Skeletal muscle tissue (tissue), 4 donors: Measurements from ENCODE around the gene PLXNC1. TPM values are rescaled to one million over a fixed set of nuclear protein-coding genes. Genes with fewer than 3 reads are reported as not detected.

ENCODE experiments used
- H3K27ac ChIP-seq: one replicate; pipeline ENCODE4 v1.7.0; 2013; ENCODE audit warnings: mild to moderate bottlenecking, low read depth, low read length, inconsistent platforms
- H3K27me3 ChIP-seq, 3 donors: one replicate each; pipeline ENCODE4 v1.7.0; 2013; ENCODE audit warnings: low read length in 3 of 3; ENCODE audit not compliant: control insufficient read depth in 3 of 3, insufficient read depth in 3 of 3
- H3K36me3 ChIP-seq, 3 donors: one replicate each; pipeline ENCODE4 v1.7.0; 2013; ENCODE audit warnings: low read length in 3 of 3; ENCODE audit not compliant: control insufficient read depth in 3 of 3, insufficient read depth in 3 of 3
- H3K4me1 ChIP-seq, 3 donors: one replicate each; pipeline ENCODE4 v1.7.0; 2013; ENCODE audit warnings: low read length in 3 of 3, mild to moderate bottlenecking in 3 of 3; ENCODE audit not compliant: control insufficient read depth in 3 of 3, insufficient read depth in 3 of 3
- H3K4me3 ChIP-seq, 3 donors: one replicate each; pipeline ENCODE4 v1.7.0; 2013; ENCODE audit warnings: low read length in 3 of 3
- H3K9ac ChIP-seq, 3 donors: one replicate each; pipeline ENCODE4 v1.7.0; 2013; ENCODE audit warnings: low read length in 3 of 3, mild to moderate bottlenecking in 3 of 3, moderate library complexity in 2 of 3, low read depth in 1 of 3
- H3K9me3 ChIP-seq, 3 donors: one replicate each; pipeline ENCODE4 v1.7.0; 2013; ENCODE audit warnings: low read length in 3 of 3; ENCODE audit not compliant: control insufficient read depth in 3 of 3
- total RNA-seq: library from RNA; depleted of rRNA; stranded (reverse); fragments of >200 nt; gene quantifications from one replicate; pipeline ENCODE4 v1.2.3, GENCODE V29; 2014
- donor health status: Osteomylitis.

The PLXNC1 gene
- total RNA-seq, 1 donor from 2014 or later: 17.2 TPM

GRCh38 chr12:94200069-94200468, 51.7 kb downstream of the PLXNC1 start:
- no peak overlapping the region for H3K27ac ChIP-seq
- H3K36me3 ChIP-seq: no peaks in the 10 kb centered on the region
- no peaks in the 10 kb centered on the region for H3K4me1 ChIP-seq
- no peaks in the 10 kb centered on the region for H3K27me3 ChIP-seq
- no peaks in the 10 kb centered on the region for H3K9me3 ChIP-seq
- no peak overlapping the region for H3K9ac ChIP-seq
- H3K4me3 ChIP-seq: no peak overlapping the region

GRCh38 chr12:94200695-94201094, 52.3 kb downstream of the PLXNC1 start:
- no peak overlapping the region for H3K4me3 ChIP-seq
- H3K9ac ChIP-seq: no peak overlapping the region
- no peak overlapping the region for H3K27ac ChIP-seq
- no peaks in the 10 kb centered on the region for H3K27me3 ChIP-seq
- H3K4me1 ChIP-seq: no peaks in the 10 kb centered on the region
- H3K36me3 ChIP-seq: no peaks in the 10 kb centered on the region
- no peaks in the 10 kb centered on the region for H3K9me3 ChIP-seq

GRCh38 chr12:94202245-94203180, 54.1 kb downstream of the PLXNC1 start:
- H3K9me3 ChIP-seq: no peaks in the 10 kb centered on the region
- peaks cover 0 to 2% (median 0%) of the 10 kb centered on the region in 3 donors for H3K4me1 ChIP-seq
- no peaks in the 10 kb centered on the region for H3K27me3 ChIP-seq
- no peak overlapping the region for H3K27ac ChIP-seq
- H3K36me3 ChIP-seq: no peaks in the 10 kb centered on the region
- no peak overlapping the region for H3K9ac ChIP-seq
- H3K4me3 ChIP-seq: no peak overlapping the region

GRCh38 chr12:94203181-94203546, 54.8 kb downstream of the PLXNC1 start:
- H3K9me3 ChIP-seq: no peaks in the 10 kb centered on the region
- H3K4me1 ChIP-seq: peaks cover 0 to 5% (median 3%) of the 10 kb centered on the region in 3 donors
- no peak overlapping the region for H3K4me3 ChIP-seq
- no peaks in the 10 kb centered on the region for H3K27me3 ChIP-seq
- H3K9ac ChIP-seq: no peak overlapping the region
- H3K27ac ChIP-seq: no peak overlapping the region
- no peaks in the 10 kb centered on the region for H3K36me3 ChIP-seq

- Histone ChIP-seq H3K27me3 (no peaks in the 10 kb centered on the region), H3K4me3 (no peak overlapping the region), H3K9ac (no peak overlapping the region), H3K27ac (no peak overlapping the region), H3K36me3 (no peaks in the 10 kb centered on the region), H3K4me1 (peaks cover 0 to 5% (median 5%) of the 10 kb centered on the region in 3 donors), H3K9me3 (no peaks in the 10 kb centered on the region)
Measured at GRCh38 chr12:94203796-94204195, 55.4 kb downstream of the PLXNC1 start.

- Histone ChIP-seq H3K4me3 (no peak overlapping the region), H3K27me3 (no peaks in the 10 kb centered on the region), H3K9ac (no peak overlapping the region), H3K9me3 (no peaks in the 10 kb centered on the region), H3K27ac (no peak overlapping the region), H3K4me1 (peaks cover 0 to 5% (median 5%) of the 10 kb centered on the region in 3 donors), H3K36me3 (no peaks in the 10 kb centered on the region)
Measured at GRCh38 chr12:94204499-94205247, 56.3 kb downstream of the PLXNC1 start.

- peaks cover 0 to 5% (median 5%) of the 10 kb centered on the region in 3 donors for H3K4me1 ChIP-seq
- no peaks in the 10 kb centered on the region for H3K27me3 ChIP-seq
- no peak overlapping the region for H3K27ac ChIP-seq
- no peak overlapping the region for H3K4me3 ChIP-seq
- H3K36me3 ChIP-seq: no peaks in the 10 kb centered on the region
- H3K9me3 ChIP-seq: no peaks in the 10 kb centered on the region
- no peak overlapping the region for H3K9ac ChIP-seq
Measured at GRCh38 chr12:94205822-94206221, 57.4 kb downstream of the PLXNC1 start.

- H3K27me3 ChIP-seq: no peaks in the 10 kb centered on the region
Measured at GRCh38 chr12:94206886-94207285, 58.5 kb downstream of the PLXNC1 start.

GRCh38 chr12:94207467-94207848, 59.1 kb downstream of the PLXNC1 start:
- H3K4me3 ChIP-seq: peak overlapping the region in 2 of 3 donors; percentile 24 to 25
- H3K27ac ChIP-seq: peak overlapping the region; percentile 78
- peak overlapping the region in 2 of 3 donors; percentile 2 to 35 for H3K9ac ChIP-seq
- H3K27me3 ChIP-seq: no peaks in the 10 kb centered on the region
- H3K36me3 ChIP-seq: no peaks in the 10 kb centered on the region
- H3K9me3 ChIP-seq: no peaks in the 10 kb centered on the region
- H3K4me1 ChIP-seq: peaks cover 0 to 5% (median 5%) of the 10 kb centered on the region in 3 donors

More at GRCh38 chr12:94206886-94207285, 58.5 kb downstream of the PLXNC1 start:
- peaks cover 0 to 5% (median 5%) of the 10 kb centered on the region in 3 donors for H3K4me1 ChIP-seq
- no peak overlapping the region for H3K9ac ChIP-seq
- no peak overlapping the region for H3K4me3 ChIP-seq
- H3K27ac ChIP-seq: no peak overlapping the region
- no peaks in the 10 kb centered on the region for H3K36me3 ChIP-seq
- no peaks in the 10 kb centered on the region for H3K9me3 ChIP-seq
